IPS-NIHi7 (cell line): ENCODE data around the gene EXOC1.
A peak's percentile ranks its signal among the peaks of the same experiment; 100 is the strongest.
"Not testable (repeated sequence)": the region's sequence is repeated elsewhere in the genome, so short reads cannot be mapped to it uniquely, and the experiment has no call there.

Experiments used
- DNase-seq: peaks from one replicate; pipeline ENCODE4 v3.0.0; 2012; ENCODE audit warnings: mixed read lengths; ENCODE audit errors: extremely low spot score

Gene EXOC1, protein sequence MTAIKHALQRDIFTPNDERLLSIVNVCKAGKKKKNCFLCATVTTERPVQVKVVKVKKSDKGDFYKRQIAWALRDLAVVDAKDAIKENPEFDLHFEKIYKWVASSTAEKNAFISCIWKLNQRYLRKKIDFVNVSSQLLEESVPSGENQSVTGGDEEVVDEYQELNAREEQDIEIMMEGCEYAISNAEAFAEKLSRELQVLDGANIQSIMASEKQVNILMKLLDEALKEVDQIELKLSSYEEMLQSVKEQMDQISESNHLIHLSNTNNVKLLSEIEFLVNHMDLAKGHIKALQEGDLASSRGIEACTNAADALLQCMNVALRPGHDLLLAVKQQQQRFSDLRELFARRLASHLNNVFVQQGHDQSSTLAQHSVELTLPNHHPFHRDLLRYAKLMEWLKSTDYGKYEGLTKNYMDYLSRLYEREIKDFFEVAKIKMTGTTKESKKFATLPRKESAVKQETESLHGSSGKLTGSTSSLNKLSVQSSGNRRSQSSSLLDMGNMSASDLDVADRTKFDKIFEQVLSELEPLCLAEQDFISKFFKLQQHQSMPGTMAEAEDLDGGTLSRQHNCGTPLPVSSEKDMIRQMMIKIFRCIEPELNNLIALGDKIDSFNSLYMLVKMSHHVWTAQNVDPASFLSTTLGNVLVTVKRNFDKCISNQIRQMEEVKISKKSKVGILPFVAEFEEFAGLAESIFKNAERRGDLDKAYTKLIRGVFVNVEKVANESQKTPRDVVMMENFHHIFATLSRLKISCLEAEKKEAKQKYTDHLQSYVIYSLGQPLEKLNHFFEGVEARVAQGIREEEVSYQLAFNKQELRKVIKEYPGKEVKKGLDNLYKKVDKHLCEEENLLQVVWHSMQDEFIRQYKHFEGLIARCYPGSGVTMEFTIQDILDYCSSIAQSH

DNA sequence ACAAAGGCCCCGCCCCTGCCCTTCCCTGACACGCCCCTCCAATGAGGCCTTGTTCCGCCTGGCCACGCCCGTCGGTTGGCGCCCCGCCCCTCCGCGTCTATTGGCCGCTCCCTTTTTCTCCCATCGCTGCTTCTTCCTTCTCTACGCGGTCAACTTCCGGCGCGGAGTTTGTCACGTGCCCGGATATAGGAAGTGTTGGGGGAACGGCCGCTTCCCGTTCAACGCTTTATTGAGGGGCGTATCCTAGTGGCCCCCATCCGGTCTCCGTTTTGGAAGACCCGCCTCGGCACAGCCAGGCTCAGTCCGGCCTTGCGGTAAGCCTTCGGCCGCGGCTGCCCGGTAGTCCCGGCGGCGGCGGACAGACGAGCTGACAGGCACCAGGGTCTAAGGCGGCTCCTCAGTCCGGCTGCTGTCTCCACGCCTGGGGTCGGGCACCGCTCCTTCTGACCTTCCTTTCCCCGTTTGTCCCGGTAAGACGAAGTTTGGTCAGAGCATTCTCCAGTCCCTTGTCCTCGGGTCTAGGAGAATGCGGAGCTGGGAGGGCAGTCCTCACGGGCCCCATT, at the start of gene EXOC1:
TSS of gene EXOC1 (plus strand) at position 165 of the 563 bp plus-strand sequence. CDS start 4,676 bp downstream, outside the sequence.
- DNase-seq, result peak; percentile 95

DNA sequence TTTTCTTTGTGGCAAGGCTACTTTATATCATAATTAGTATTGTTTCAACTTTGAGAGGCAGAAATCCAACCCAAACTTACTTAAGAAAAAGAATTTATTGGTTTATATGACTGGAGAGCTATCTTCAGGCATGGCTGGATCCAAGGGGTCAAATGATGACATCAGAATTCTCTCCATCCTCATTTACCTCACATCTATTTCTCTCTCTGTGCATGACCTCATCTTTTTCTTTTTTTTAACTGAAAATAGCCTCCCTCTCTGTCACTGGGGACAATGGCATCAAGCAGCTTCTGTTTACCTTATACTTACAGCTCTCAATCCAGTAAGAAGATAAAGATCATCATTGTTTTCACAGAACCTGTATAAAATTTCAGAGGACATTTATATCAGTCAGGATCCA, 45.9 kb upstream of the EXOC1 start:
- DNase-seq, result no peak

DNA sequence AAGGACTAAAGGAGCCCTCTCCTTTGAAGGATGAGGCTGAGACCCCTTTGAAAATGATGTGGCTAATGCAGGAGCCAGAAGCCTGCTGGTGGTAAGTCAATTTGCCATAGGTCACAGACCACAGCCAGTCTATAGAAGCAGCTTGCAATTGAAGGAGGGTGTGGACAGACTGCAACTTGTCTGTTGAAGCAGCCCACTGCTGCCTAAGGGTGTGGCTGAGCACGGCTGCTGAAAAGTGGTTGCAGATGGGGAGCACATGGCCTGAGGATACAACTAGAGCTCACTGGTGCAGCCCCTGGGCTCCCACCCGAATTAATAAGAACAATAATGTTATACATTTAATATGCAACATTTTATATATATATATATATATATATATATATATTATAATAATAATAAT, 45.3 kb upstream of the EXOC1 start:
- DNase-seq, result no peak

DNA sequence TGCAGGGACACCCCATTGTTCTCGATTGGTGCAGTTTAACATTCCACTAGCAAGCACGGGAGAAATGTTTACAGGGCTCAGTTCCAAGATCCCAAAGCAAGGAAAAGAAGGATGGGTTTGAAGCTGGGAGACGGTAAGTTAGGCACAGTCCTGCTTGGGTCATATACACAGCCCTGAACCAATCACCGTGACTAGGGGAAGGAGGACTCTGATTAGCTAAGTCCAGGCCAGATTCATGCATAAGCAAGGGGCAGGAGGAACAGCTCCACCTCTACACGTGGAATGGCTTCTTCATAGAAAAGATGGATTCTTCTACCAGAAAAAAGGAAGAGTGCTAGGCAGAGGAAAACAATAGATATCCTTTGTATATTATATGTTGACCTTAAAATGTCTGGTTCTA, 44.8 kb upstream of the EXOC1 start:
- no peak for DNase-seq

DNA sequence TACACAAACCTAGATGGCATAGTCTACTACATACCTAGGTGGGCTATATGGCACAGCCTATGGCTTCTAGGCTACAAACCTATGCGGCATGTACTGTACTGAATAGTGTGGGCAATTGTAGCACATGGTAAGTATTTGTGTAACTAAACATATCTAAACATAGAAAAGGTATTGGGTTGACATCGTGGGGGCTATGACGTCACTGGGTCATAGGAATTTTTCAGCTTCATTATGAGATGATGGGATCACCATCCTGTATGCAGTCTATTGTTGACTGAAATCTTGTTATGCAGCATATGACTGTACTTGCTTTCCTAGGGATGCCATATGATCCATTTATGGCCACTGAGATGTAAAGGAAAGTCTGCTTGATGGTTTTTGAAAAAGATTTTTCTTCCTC, 35.8 kb upstream of the EXOC1 start:
- no peak for DNase-seq

DNA sequence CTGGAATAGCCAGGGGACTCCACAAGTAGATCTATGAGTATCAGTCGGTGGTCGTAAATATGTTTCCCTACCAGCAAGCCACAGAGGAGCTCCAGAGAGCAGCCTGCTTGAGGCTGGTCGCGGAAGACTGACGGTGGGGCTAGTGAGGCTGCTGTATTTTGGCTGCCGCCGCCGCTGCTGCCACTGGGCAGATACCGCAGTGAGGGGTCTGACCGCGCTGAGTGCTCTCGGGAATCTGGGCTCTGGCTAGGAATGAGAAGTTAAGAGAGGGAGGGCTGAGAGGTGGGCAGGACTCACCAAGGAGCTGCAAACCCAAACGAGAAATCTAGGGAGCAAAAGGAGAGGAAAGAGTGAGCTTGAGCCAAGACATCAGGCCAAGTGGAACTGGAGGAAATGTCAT, 33.8 kb upstream of the EXOC1 start, which contains the start of gene EXOC1L:
TSS of gene EXOC1L (plus strand) at position 157 of the 400 bp plus-strand sequence. CDS start at position 394, 237 bp downstream.
- peak; percentile 92 for DNase-seq

DNA sequence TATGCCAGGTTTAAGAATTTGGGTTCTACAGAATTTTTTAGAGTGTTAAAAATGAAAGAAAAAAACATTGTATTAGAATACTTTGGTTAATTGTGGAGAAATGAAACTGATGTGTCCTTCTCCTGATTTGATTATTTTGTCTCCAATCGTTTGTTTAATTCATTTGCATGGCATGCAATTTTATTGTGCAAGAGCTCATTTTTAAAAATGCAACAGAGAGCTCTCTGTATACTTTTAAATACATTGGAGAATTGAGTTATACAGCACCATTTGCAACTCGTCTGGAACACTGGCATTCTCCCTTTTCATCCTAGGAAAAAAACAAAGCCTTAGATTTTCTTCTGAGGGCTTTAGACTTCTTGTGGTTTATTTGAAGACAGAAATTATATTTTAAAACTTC, 33.2 kb upstream of the EXOC1 start:
- DNase-seq, result no peak

DNA sequence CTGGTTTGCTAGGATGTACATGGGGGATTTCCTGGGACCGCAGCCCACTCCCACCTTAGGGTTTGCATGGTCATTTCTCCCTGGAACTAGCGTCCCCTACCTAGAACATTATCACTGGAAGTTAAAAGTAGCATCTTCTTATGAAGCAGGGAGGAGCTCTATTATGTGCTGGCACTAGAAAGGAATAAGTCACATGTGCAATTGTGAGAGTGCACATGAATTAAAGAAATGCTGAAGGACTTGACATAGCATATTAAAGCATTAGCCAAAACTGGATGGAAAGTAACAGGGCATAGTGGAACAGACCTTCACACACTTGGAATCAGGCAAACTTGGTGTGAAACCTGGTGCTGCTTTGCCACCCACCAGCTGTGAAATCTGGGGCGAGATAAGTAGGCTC, 31.1 kb upstream of the EXOC1 start:
- DNase-seq, result no peak

DNA sequence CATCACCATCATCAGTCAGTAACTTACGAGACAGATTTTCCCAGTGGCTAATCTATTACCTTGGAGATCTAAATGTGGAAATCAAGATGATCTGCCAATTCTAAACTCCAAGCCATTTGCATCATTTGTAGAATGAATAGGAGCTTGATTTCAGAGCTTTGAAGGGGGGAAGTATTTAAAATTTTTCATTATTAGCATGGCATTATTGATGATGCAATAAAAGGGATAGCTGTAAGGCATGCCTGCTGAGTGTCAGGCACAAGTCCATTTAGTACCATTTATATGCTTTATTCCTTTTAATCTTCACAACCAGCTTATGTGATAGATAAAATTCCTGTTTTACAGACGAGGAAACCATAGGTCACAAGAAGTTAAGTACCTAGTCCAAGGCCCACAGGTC, 28.6 kb upstream of the EXOC1 start:
- DNase-seq, result no peak

DNA sequence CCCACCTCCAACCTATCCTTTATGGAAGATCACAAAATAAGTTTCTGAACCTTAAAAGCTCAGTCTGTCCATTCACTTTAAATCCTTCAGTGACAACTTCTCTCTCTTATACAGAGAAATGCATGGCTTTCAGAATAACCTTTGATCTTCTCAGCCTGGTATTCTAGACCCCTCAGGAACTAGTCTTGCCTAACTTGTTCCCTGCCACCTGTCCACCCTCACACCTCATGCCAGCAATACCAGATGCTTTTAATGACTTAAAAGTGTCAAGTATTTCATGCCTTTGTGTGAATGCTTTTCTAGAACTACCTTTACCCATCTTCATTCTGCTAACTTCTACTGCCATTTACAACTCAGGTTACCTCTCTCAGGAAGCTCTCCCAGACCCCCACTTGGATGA, 26.5 kb upstream of the EXOC1 start:
- DNase-seq, result no peak

DNA sequence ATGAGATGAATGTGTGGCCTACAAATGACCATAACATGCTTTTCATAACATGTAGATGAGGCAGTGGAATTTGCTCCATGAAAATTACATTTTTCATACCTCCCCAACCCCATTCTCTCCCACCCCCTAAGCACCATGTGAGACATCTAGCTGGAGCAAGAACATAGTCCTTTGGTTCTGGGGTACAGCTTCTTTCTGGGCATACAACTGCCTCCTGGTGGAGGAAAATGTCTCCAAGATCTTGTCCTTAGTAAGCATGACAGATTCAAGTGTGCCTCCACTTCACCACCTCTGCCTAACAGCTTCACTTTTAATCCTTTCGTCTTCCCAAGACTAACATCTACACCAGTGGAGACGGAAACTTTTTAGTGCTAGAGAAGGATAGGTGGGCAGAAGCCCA, 25.9 kb upstream of the EXOC1 start:
- no peak for DNase-seq

DNA sequence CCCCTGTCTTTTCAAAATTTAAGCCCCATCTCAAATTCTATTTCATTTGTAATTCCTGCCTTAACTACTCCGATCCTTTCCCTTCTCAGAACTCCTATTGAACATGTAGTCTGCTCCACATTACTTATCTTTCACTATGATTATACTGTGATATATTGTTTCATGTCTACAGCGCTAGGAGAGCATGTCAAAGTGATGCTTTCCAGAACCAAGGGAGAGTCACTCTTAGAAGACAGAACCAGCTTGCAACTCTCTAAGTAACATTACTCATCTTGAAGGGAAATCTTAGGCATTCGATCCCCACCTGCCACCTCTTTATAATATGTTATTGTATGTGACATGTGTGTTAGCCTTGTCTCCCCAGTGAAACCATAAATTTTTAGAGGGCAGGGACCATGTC, 23.4 kb upstream of the EXOC1 start:
- DNase-seq, result no peak

DNA sequence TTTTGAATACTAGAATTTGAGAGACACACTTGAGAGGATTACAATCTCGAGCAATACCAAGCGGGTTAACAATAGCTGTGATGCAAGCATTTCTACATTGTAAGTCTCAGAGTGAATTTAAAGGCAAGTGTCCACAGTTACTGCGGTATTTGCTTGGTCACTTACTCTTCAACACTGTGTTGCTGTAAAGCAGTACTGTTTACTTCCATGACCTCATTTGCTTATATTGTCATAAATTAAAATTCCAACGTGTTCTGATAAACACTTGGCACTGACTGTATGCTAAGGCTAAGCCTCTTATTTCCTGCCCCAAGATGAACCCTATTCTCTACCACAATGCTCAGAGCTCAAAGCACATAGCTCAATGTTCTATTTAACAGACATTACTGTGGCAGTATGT, 22.7 kb upstream of the EXOC1 start:
- no peak for DNase-seq

DNA sequence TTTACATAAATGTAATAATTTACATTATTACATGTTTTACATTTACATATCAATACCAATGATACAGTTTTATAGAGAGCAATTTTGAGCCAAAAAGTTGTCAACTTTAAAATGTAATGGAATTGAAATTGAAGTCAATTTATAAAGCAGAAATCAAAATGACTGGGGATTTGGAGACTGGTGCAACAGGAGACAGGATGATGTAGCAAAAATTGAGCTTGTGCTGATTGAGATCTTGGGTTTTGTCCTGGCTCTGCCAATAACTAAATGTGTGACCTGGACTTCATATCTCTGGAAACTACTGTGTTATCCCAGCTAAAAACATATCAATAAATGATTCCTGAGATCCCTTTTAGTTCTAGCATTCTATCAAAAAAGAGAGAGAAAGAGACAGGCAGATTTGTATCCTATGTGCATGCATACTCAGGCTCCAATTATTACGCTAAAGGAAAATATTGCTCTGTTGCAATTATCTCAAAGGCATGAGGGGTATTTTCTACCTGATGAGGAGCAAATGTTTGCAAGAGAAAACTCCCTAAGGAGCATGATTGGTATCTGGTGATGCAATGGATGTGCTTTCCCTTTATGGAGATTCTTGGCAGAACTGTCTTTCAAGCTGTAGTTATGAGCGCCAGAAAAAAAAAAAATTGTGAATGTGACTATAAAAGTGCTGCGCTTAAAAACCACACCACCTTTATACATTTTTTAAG, 19.2 kb upstream of the EXOC1 start:
- DNase-seq, result no peak

DNA sequence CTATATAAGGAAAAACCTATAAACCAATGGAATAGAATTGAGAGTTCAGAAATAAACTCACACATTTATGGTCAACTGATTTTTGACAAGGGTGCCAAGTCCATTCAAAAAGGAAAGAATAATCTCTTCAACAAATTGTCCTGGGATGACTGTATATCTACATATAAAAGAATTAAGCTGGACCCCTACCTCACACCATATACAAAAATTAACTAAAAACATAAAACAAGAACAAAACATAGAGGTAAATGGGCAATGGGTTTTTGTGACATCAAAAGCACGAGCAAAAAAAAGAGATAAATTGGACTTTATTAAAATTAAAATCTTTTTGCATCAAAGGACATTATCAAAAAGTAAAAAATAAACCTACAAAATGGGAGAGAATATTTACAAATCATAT, 15.5 kb upstream of the EXOC1 start:
- no peak for DNase-seq

DNA sequence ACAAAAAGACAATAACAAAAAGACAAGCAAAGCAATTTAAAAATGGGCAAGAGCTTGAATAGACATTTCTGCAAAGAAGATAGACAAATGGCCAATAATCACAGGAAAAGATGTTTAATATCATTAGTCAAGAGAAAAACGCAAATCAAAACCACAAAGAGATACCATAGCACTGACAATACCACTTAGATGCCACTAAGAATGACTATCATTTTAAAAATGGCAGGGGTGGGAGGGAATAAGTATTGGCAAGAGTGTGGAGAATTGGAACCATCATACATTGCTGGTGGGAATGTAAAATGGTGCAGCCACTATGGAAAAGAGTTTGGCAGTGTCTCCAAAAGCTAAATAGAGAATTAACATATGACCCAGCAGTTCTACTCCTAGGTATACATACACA, 15.1 kb upstream of the EXOC1 start:
- no peak for DNase-seq

DNA sequence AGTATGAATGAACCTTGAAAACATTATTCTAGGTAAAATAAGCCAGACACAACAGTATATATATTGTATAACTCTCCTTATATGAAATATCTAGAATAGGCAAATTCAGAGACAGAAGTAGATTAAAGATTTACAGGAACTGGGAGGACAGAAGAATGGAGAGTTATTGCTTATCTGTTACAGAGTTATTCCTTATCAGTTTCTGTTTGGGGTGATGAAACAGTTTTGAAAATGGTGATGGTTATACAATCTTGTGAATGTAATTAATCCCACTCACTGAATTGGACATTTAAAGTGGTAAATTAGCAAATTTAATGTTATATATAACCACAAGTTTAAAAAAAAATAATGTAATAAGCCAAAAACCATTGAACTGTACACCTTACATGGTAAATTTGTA, 14.5 kb upstream of the EXOC1 start:
- DNase-seq, result no peak

DNA sequence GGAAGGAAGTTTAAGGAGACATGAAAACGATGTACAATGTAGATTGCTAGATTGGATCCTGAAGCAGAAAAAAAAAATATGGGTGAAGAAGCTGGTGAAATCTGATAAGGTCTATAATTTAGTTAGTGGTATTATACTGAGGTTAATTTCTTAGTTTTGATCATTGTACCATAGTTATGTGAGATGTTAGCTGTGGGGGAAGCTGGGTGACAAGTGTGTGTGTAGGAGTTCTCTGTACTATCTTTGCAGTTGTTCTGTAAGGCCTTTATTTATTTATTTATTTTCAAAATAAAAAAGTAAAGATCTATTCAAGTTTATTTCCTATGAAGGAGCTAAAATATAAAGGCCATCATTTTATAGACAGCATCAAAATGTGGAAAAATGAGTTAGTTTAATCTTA, 12.5 kb upstream of the EXOC1 start:
- no peak for DNase-seq

DNA sequence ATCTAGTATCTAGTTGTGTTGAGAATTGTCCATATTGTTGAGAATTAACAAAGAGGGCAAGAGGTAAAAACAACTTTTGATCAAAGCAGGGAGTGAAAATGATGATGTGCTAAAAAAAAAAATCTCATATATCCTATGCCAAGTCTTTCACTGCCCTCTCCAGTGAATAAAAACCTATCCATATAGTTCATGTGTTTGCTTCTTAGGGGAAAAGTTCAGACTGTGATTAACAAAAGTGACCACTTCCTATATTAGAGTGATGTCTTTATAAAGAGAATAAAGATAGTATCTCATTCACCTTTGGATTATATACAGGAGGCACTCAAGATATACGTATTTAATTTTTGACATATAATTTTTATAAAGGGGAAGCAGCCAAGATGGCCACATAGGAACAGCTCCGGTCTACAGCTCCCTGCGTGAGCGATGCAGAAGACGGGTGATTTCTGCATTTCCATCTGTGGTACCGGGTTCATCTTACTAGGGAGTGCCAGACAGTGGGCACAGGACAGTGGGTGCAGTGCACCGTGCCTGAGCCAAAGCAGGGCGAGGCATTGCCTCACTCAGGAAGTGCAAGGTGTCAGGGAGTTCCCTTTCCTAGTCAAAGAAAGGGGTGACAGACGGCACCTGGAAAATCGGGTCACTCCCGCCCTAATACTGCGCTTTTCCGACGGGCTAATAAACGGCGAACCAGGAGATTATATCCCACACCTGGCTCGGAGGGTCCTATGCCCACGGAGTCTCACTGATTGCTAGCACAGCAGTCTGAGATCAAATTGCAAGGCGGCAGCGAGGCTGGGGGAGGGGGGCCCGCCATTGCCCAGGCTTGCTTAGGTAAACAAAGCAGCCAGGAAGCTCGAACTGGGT, 11.8 kb upstream of the EXOC1 start:
- not testable (repeated sequence) for DNase-seq

DNA sequence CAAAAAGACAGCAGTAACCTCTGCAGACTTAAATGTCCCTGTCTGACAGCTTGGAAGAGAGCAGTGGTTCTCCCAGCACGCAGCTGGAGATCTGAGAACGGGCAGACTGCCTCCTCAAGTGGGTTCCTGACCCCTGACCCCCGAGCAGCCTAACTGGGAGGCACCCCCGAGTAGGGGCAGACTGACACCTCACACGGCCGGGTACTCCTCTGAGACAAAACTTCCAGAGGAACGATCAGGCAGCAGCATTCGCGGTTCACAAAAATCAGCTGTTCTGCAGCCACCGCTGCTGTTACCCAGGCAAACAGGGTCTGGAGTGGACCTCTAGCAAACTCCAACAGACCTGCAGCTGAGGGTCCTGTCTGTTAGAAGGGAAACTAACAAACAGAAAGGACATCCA, 11.1 kb upstream of the EXOC1 start:
- DNase-seq, result not testable (repeated sequence)

DNA sequence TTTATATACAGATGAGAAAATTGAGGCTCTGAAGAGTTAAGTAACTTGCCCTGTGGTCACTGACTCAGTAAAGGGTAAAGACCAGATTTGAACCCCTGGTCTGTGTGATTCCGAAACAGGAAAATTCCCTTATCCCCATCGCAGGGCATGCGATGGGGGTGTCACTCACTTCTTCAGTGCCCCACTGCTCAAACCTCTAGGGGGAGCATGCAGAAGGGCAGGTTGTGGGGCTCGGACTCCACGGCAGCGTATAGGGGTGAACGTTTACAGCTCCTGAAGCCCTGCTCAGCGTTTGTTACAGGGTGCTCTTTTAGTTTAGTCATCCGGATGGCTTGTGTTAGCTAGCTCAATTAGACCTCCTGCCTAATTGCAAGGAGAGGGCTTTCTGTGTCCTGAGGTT, 3.7 kb upstream of the EXOC1 start:
- DNase-seq, result no peak
